Left lung (tissue), 10 donors: ENCODE measurements around the gene WASF2. TPM values are rescaled to one million over a fixed set of nuclear protein-coding genes. Genes with fewer than 3 reads are reported as not detected.
A peak's percentile ranks its signal among the peaks of the same experiment; 100 is the strongest.

Experiments used
- ATAC-seq: fragments of 200-7000 bp; cut with Tn5 transposase; one replicate; pipeline ENCODE4 v1.9.1; 2020; ENCODE audit warnings: moderate library complexity
- DNase-seq, 4 donors: peaks; one replicate each; pipeline ENCODE4 v3.0.0-alpha.2; 2013 to 2020
- H3K27ac ChIP-seq, 2 donors: fragments of 200-600 bp; sonication (generic) in 1 of 2; one replicate each; pipeline versions ENCODE4 v1.5.0 to v1.8.0; 2020 to 2021
- H3K27me3 ChIP-seq, 2 donors: fragments of 200-600 bp; sonication (generic) in 1 of 2; one replicate each; pipeline versions ENCODE4 v1.5.0 to v1.8.0; 2020 to 2021
- H3K36me3 ChIP-seq, 2 donors: fragments of 200-600 bp; sonication (generic) in 1 of 2; one replicate each; pipeline versions ENCODE4 v1.5.0 to v1.8.0; 2020 to 2021
- H3K4me1 ChIP-seq, 2 donors: fragments of 200-600 bp; one replicate each; pipeline ENCODE4 v1.8.0; 2021
- H3K4me3 ChIP-seq, 2 donors: fragments of 200-600 bp; sonication (generic) in 1 of 2; one replicate each; pipeline versions ENCODE4 v1.5.0 to v1.8.0; 2020 to 2021; ENCODE audit warnings: mild to moderate bottlenecking in 1 of 2
- H3K9me3 ChIP-seq, 2 donors: fragments of 200-600 bp; sonication (generic) in 1 of 2; one replicate each; pipeline versions ENCODE4 v1.5.0 to v1.8.0; 2020 to 2021
- CTCF ChIP-seq, 2 donors: fragments of 200-600 bp; sonication (generic) in 1 of 2; IDR thresholded peaks; one replicate each; pipeline versions ENCODE4 v1.5.0 to v1.8.0; 2021; ENCODE audit warnings: antibody characterized with exemption in 2 of 2
- intact Hi-C, 2 donors: fragments of 100-400 bp; cut with DNase I; formaldehyde crosslinking; loops; one replicate each; pipeline versions ENCODE4 v1.11.2 to v1.14.2; 2022
- polyA plus RNA-seq, 6 donors: library from polyadenylated mRNA; unstranded; fragments of 120-200 nt; gene quantifications; one replicate each; pipeline ENCODE4 v1.2.1, GENCODE V29; 2013; ENCODE audit not compliant: insufficient read length in 6 of 6
- total RNA-seq, 2 donors: library from RNA; stranded (reverse); fragmentation: NEBNext Ultra II Directional; extraction: Animal tissue kit (Norgen Biotek cat#: 25700); gene quantifications; one replicate each; pipeline ENCODE4 v1.2.1, GENCODE V29; 2021
- donor health status: DM: no; HTN: yes; CAD: no.
- donor health status: DM: no; HTN: no; CAD: no.

WASF2 gene
- total and polyA plus RNA-seq, 8 donors, result 108 to 147 (median 134) TPM

DNA sequence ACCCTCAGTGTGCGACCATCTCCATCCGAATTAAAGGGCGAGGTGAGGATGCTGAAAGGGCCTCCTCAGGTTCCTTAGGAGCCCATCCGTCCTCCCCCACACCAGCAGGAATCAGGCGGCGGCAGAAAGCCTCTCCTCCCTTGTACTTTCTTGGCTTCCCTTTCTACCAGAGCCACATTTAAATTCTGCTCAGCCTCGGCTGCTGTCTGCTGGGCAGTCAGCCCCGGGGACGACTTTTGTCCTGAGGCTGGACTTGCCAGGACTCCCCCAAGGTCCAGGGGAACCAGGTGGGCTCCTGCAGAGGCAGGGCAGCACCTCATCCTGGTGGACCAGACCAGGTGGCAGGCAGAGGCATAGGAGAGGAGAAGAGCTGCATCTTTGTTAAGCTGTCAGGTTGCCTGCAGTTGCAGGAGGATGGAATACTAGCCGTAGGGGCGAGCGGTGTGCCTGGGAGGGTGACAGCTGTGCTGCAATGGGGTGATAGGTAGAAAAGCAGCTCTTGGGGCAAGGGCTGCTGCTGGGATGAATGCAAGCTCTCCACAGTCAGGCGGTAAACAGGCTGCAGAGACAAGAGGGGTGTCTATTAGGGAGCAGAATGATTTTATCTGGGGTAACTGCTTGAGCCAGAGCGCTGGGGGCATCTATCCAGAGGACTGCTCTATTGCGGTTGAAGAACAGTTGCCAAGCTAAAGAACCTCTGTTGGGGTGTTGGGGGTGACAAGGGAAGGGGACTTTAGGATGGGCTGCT is 46.2 kb upstream of the WASF2 start:
- Histone ChIP-seq H3K4me3 (no peak overlapping the region), H3K27ac (peak overlapping the region in 1 of 2 donors; percentile 36), H3K4me1 (peaks cover 10 to 42% of the 10 kb centered on the region in 2 donors), H3K9me3 (no peaks in the 10 kb centered on the region), H3K27me3 (no peaks in the 10 kb centered on the region), H3K36me3 (peaks cover 0 to 24% of the 10 kb centered on the region in 2 donors)
- DNase-seq (no peak), ATAC-seq (no peak)
- no peak for TF ChIP-seq CTCF (IDR thresholded peaks at IDR 0.05)
- intact Hi-C loops, result no loop called here

- peaks cover 10 to 37% of the 10 kb centered on the region in 2 donors for H3K4me1 ChIP-seq
- DNase-seq (no peak), ATAC-seq (no peak)
- no peak overlapping the region for H3K4me3 ChIP-seq
- TF ChIP-seq CTCF (IDR thresholded peaks at IDR 0.05), result no peak
- no peaks in the 10 kb centered on the region for H3K9me3 ChIP-seq
- peaks cover 0 to 24% of the 10 kb centered on the region in 2 donors for H3K36me3 ChIP-seq
- intact Hi-C loops, result no loop called here
- no peaks in the 10 kb centered on the region for H3K27me3 ChIP-seq
- H3K27ac ChIP-seq, result no peak overlapping the region
These were observed 45.4 kb upstream of the WASF2 start for GRCh38 chr1:27535386-27535785.

DNA sequence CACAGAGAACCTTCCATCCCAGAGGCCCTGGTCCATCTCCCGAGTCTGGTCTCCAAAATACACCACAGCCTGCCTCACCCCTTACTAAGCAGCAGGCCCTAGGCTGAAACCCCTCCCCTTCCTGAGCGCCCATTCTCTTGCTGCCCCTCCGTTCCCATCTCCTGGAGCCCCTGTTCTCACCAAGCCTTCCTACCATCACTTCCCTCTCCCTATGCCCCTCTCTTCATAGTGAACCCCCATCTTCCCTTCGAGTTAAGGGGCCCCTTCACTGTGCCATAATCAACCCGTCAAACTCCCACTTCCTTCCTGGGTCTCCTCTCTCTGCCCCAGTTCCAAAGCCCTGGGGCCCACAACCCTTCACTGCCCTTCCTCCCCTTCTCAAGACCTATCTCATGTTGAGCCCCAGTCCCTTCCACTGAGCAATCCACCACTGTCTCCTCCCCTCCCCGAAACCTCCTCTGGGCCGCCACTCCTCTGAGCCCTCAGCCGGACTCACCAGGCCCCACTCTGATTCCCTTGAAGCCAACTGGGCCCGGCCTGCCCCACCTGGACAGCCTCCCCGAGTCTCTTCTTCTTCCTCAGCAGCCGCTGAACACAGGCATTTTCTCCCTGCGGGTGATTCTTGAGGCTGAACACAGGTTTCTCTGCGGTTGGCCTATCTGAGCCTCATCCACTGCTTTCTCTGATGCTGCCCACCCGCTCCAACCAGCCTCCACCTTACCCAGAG is 42.2 kb upstream of the WASF2 start:
- Histone ChIP-seq H3K4me3 (no peak overlapping the region), H3K27me3 (peaks cover 0 to 18% of the 10 kb centered on the region in 2 donors), H3K27ac (no peak overlapping the region), H3K4me1 (peaks cover 28 to 46% of the 10 kb centered on the region in 2 donors), H3K9me3 (no peaks in the 10 kb centered on the region), H3K36me3 (peaks cover 0 to 24% of the 10 kb centered on the region in 2 donors)
- ATAC-seq, result no peak
- no peak for DNase-seq
- intact Hi-C loops, result no loop called here
- TF ChIP-seq CTCF (IDR thresholded peaks at IDR 0.05), result no peak

- intact Hi-C loops, result no loop called here
- H3K4me3 ChIP-seq, result no peak overlapping the region
- no peak overlapping the region for H3K27ac ChIP-seq
These were observed 40.2 kb upstream of the WASF2 start for GRCh38 chr1:27530192-27530591.

More at GRCh38 chr1:27530192-27530591, 40.2 kb upstream of the WASF2 start:
- TF ChIP-seq CTCF (IDR thresholded peaks at IDR 0.05), result no peak
- Histone ChIP-seq H3K4me1 (peaks cover 39 to 51% of the 10 kb centered on the region in 2 donors), H3K36me3 (peaks cover 0 to 24% of the 10 kb centered on the region in 2 donors), H3K27me3 (peaks cover 0 to 18% of the 10 kb centered on the region in 2 donors), H3K9me3 (no peaks in the 10 kb centered on the region)
- no peak for ATAC-seq
- DNase-seq, result peak in 1 of 4 donors; percentile 61
